ENCODE results near the gene AGBL3. TPM values are rescaled to one million over a fixed set of nuclear protein-coding genes. Genes with fewer than 3 reads are reported as not detected.

Gene AGBL3
- total RNA-seq, 1 donor from 2014 or later: 0.58 TPM

GRCh38 chr7:135166338-135166990 lies 180.2 kb downstream of the AGBL3 start:
- peaks cover 2% of the 10 kb centered on the region for H3K9me3 Mint-ChIP-seq

GRCh38 chr7:135167365-135167917 lies 181.1 kb downstream of the AGBL3 start:
- Mint-ChIP-seq H3K27ac (peak overlapping the region; percentile 57), H3K4me3 (peak overlapping the region; percentile 60), H3K36me3 (peaks cover 40% of the 10 kb centered on the region), H3K9me3 (no peaks in the 10 kb centered on the region), H3K4me1 (peaks cover 25% of the 10 kb centered on the region), H3K27me3 (ENCODE audit: insufficient read depth, low read depth) (peaks cover 9% of the 10 kb centered on the region)
- Histone ChIP-seq H3K4me3 (no peak overlapping the region), H3K36me3 (no peaks in the 10 kb centered on the region), H3K79me2 (ENCODE audit: low read depth) (peaks cover 26% of the 10 kb centered on the region), H4K20me1 (ENCODE audit: low read depth) (peaks cover 3% of the 10 kb centered on the region), H3F3A (ENCODE audit: low read depth) (peaks cover 17% of the 10 kb centered on the region), H2AFZ (replicated peaks) (no peak overlapping the region), H3K27me3 (no peaks in the 10 kb centered on the region), H3K4me1 (peaks cover 5% of the 10 kb centered on the region), H3K9me3 (ENCODE audit: low read depth) (peaks cover 5% of the 10 kb centered on the region), H3K27ac (no peak overlapping the region), H3K4me2 (no peak overlapping the region), H3K9ac (no peak overlapping the region)
- DNase-seq (ENCODE audit: low spot score): no peak
- TF ChIP-seq EZH2phosphoT487 (IDR thresholded peaks at IDR 0.05): no peak
- TF ChIP-seq CTCF (IDR thresholded peaks at IDR 0.05): no peak
- no peak for TF ChIP-seq EZH2 (IDR thresholded peaks at IDR 0.05)

More at GRCh38 chr7:135166338-135166990, 180.2 kb downstream of the AGBL3 start:
- Mint-ChIP-seq H3K27me3 (ENCODE audit: insufficient read depth, low read depth) (peaks cover 14% of the 10 kb centered on the region), H3K4me1 (peaks cover 22% of the 10 kb centered on the region), H3K27ac (no peak overlapping the region), H3K4me3 (no peak overlapping the region), H3K36me3 (peaks cover 43% of the 10 kb centered on the region)
- Histone ChIP-seq H3K27me3 (no peaks in the 10 kb centered on the region), H3K9me3 (ENCODE audit: low read depth) (peaks cover 8% of the 10 kb centered on the region), H3K36me3 (no peaks in the 10 kb centered on the region), H3K79me2 (ENCODE audit: low read depth) (peaks cover 26% of the 10 kb centered on the region), H3K4me1 (peaks cover 5% of the 10 kb centered on the region), H2AFZ (replicated peaks) (no peak overlapping the region), H4K20me1 (ENCODE audit: low read depth) (peaks cover 3% of the 10 kb centered on the region), H3K9ac (no peak overlapping the region), H3K4me3 (no peak overlapping the region), H3K27ac (no peak overlapping the region), H3F3A (ENCODE audit: low read depth) (peaks cover 12% of the 10 kb centered on the region), H3K4me2 (no peak overlapping the region)
- no peak for DNase-seq (ENCODE audit: low spot score)
- TF ChIP-seq EZH2 (IDR thresholded peaks at IDR 0.05): no peak
- TF ChIP-seq CTCF (IDR thresholded peaks at IDR 0.05): no peak
- TF ChIP-seq EZH2phosphoT487 (IDR thresholded peaks at IDR 0.05): no peak

GRCh38 chr7:135168001-135168400 lies 181.7 kb downstream of the AGBL3 start:
- Histone ChIP-seq H3K4me3 (no peak overlapping the region), H3K27me3 (no peaks in the 10 kb centered on the region), H3K9ac (no peak overlapping the region), H3K9me3 (ENCODE audit: low read depth) (peaks cover under 1% of the 10 kb centered on the region), H3K4me2 (no peak overlapping the region), H2AFZ (replicated peaks) (no peak overlapping the region), H3K27ac (no peak overlapping the region), H3K79me2 (ENCODE audit: low read depth) (peaks cover 26% of the 10 kb centered on the region), H3F3A (ENCODE audit: low read depth) (peaks cover 17% of the 10 kb centered on the region), H3K4me1 (peaks cover 5% of the 10 kb centered on the region), H3K36me3 (no peaks in the 10 kb centered on the region), H4K20me1 (ENCODE audit: low read depth) (peaks cover 3% of the 10 kb centered on the region)
- H3K27ac Mint-ChIP-seq: no peak overlapping the region
- H3K4me3 Mint-ChIP-seq: no peak overlapping the region
- H3K27me3 Mint-ChIP-seq (ENCODE audit: insufficient read depth, low read depth): peaks cover 9% of the 10 kb centered on the region
- no peak for DNase-seq (ENCODE audit: low spot score)
- TF ChIP-seq CTCF (IDR thresholded peaks at IDR 0.05) (no peak), EZH2phosphoT487 (IDR thresholded peaks at IDR 0.05) (no peak), EZH2 (IDR thresholded peaks at IDR 0.05) (no peak)
- H3K9me3 Mint-ChIP-seq: no peaks in the 10 kb centered on the region
- peaks cover 25% of the 10 kb centered on the region for H3K4me1 Mint-ChIP-seq
- H3K36me3 Mint-ChIP-seq: peaks cover 35% of the 10 kb centered on the region
